Measurements from ENCODE around the gene EDN1.

DNA sequence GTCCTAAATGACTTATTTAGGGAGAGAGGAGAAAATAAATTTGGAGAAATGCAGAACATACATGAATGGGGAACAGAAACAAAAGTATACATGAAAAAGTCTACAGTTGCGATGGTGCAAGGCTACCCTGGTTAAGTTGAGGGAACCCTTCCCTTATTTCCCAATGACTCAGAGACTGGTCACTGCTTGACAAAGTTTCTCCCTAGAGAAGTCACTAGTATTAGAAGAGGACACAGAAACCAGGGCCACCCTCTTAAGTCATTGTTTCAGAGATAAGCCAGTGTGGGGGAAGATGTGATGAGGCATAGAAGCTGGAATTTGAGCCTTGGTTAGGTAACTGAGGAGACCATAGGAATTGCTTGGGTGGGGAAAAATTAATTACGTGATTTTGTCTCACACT, 24.4 kb upstream of the EDN1 start:
- TF ChIP-seq, protein P1, sequence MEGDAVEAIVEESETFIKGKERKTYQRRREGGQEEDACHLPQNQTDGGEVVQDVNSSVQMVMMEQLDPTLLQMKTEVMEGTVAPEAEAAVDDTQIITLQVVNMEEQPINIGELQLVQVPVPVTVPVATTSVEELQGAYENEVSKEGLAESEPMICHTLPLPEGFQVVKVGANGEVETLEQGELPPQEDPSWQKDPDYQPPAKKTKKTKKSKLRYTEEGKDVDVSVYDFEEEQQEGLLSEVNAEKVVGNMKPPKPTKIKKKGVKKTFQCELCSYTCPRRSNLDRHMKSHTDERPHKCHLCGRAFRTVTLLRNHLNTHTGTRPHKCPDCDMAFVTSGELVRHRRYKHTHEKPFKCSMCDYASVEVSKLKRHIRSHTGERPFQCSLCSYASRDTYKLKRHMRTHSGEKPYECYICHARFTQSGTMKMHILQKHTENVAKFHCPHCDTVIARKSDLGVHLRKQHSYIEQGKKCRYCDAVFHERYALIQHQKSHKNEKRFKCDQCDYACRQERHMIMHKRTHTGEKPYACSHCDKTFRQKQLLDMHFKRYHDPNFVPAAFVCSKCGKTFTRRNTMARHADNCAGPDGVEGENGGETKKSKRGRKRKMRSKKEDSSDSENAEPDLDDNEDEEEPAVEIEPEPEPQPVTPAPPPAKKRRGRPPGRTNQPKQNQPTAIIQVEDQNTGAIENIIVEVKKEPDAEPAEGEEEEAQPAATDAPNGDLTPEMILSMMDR (IDR thresholded peaks at IDR 0.05 in 2 of 3, conservative IDR thresholded peaks at IDR 0.05 in 1 of 3; ENCODE audit: control insufficient read depth in 2 of 3, extremely low read depth in 1 of 3, insufficient read depth in 1 of 3, low read depth in 3 of 3, low read length in 3 of 3) = no peak
- TF ChIP-seq, protein P2, sequence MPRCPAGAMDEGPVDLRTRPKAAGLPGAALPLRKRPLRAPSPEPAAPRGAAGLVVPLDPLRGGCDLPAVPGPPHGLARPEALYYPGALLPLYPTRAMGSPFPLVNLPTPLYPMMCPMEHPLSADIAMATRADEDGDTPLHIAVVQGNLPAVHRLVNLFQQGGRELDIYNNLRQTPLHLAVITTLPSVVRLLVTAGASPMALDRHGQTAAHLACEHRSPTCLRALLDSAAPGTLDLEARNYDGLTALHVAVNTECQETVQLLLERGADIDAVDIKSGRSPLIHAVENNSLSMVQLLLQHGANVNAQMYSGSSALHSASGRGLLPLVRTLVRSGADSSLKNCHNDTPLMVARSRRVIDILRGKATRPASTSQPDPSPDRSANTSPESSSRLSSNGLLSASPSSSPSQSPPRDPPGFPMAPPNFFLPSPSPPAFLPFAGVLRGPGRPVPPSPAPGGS (IDR thresholded peaks at IDR 0.05; ENCODE audit: borderline replicate concordance, insufficient read depth, low read depth, low read length, poor library complexity, severe bottlenecking) = no peak
